ENCODE measurements around the gene PPP4R1.

DNA sequence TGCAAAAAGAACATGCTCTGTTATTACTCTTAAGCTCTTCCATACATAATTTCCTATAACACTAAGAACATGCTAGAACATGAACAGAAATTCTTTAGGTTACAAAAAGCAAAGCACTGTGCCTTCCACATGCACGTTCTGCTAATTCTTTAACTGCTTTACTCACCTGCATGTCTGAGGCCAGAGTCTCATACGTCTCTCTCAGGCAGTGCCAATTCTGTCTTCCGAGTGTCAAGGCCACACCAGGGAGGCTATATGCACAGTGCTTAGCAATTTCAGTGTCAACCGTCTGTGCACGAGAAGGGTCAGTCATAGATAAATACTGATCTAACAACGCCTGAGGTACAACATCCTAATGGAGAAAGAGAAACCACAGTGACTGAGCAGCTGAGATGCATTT, 55.1 kb downstream of the PPP4R1 start:
- TF ChIP-seq, protein P1, sequence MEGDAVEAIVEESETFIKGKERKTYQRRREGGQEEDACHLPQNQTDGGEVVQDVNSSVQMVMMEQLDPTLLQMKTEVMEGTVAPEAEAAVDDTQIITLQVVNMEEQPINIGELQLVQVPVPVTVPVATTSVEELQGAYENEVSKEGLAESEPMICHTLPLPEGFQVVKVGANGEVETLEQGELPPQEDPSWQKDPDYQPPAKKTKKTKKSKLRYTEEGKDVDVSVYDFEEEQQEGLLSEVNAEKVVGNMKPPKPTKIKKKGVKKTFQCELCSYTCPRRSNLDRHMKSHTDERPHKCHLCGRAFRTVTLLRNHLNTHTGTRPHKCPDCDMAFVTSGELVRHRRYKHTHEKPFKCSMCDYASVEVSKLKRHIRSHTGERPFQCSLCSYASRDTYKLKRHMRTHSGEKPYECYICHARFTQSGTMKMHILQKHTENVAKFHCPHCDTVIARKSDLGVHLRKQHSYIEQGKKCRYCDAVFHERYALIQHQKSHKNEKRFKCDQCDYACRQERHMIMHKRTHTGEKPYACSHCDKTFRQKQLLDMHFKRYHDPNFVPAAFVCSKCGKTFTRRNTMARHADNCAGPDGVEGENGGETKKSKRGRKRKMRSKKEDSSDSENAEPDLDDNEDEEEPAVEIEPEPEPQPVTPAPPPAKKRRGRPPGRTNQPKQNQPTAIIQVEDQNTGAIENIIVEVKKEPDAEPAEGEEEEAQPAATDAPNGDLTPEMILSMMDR (IDR thresholded peaks at IDR 0.05): no peak
- no peak for TF ChIP-seq POLR2A (IDR thresholded peaks at IDR 0.05)
